CD4-positive, alpha-beta memory T cell (primary cell): ENCODE data around the gene PACRG. TPM values are rescaled to one million over a fixed set of nuclear protein-coding genes. Genes with fewer than 3 reads are reported as not detected.

ENCODE experiments used
- CTCF ChIA-PET: fragments of 350-600 bp; sonication (Branson Sonifier 250); formaldehyde crosslinking; loops from one replicate; lab custom pipeline; 2021; ENCODE audit warnings: inconsistent platforms; ENCODE audit not compliant: partially characterized antibody; lab: Charles Lee
- POLR2A ChIA-PET: fragments of 350-600 bp; sonication (Branson Sonifier 250); formaldehyde crosslinking; loops from one replicate; lab custom pipeline; 2021; ENCODE audit not compliant: partially characterized antibody; lab: Charles Lee
- DNase-seq, 5 donors: peaks; one replicate each; pipeline versions ENCODE4 v3.0.0 to v3.0.0-alpha.2; 2020 to 2022; ENCODE audit warnings: mixed read lengths in 1 of 5
- H3K27ac ChIP-seq: one replicate; pipeline ENCODE4 v1.7.0; 2013; ENCODE audit warnings: low read depth, low read length
- H3K27me3 ChIP-seq: 2 replicates; pipeline ENCODE4 v1.7.0; 2013; ENCODE audit warnings: mild to moderate bottlenecking, low read length, moderate library complexity; ENCODE audit not compliant: insufficient read depth
- H3K36me3 ChIP-seq: 2 replicates; pipeline ENCODE4 v1.7.0; 2013; ENCODE audit warnings: mild to moderate bottlenecking, low read length, moderate library complexity; ENCODE audit not compliant: insufficient read depth
- H3K4me1 ChIP-seq: 2 replicates; pipeline ENCODE4 v1.7.0; 2013; ENCODE audit warnings: mild to moderate bottlenecking, low read length, moderate library complexity; ENCODE audit not compliant: insufficient read depth
- H3K4me3 ChIP-seq, 2 donors: one replicate each; pipeline ENCODE4 v1.7.0; 2013; ENCODE audit warnings: low read length in 2 of 2, mild to moderate bottlenecking in 1 of 2
- H3K9me3 ChIP-seq, 2 donors: one replicate each; pipeline ENCODE4 v1.7.0; 2013; ENCODE audit warnings: low read length in 2 of 2, control low read depth in 1 of 2; ENCODE audit not compliant: control insufficient read depth in 1 of 2
- H3K27ac Mint-ChIP-seq, 7 donors: one replicate each; pipeline ENCODE4 v1.8.0; 2020 to 2021; ENCODE audit warnings: mixed read lengths in 7 of 7, mild to moderate bottlenecking in 6 of 7, inconsistent platforms in 3 of 7, moderate library complexity in 3 of 7
- H3K27me3 Mint-ChIP-seq, 2 donors: one replicate each; pipeline ENCODE4 v1.8.0; 2020 to 2021; ENCODE audit warnings: mixed read lengths in 2 of 2
- H3K36me3 Mint-ChIP-seq, 2 donors: one replicate each; pipeline ENCODE4 v1.8.0; 2020 to 2021; ENCODE audit warnings: mixed read lengths in 2 of 2, inconsistent platforms in 1 of 2, mild to moderate bottlenecking in 1 of 2
- H3K4me1 Mint-ChIP-seq, 4 donors: one replicate each; pipeline ENCODE4 v1.8.0; 2020 to 2021; ENCODE audit warnings: mixed read lengths in 4 of 4, mild to moderate bottlenecking in 1 of 4
- H3K4me3 Mint-ChIP-seq, 8 donors: one replicate each; pipeline ENCODE4 v1.8.0; 2020 to 2021; ENCODE audit warnings: mixed read lengths in 8 of 8, mild to moderate bottlenecking in 7 of 8, moderate library complexity in 6 of 8, inconsistent platforms in 3 of 8
- H3K9me3 Mint-ChIP-seq, 8 donors: one replicate each; pipeline ENCODE4 v1.8.0; 2020 to 2021; ENCODE audit warnings: mixed read lengths in 8 of 8, mild to moderate bottlenecking in 5 of 8, inconsistent platforms in 3 of 8, moderate library complexity in 1 of 8
- intact Hi-C: fragments of 100-400 bp; cut with micrococcal nuclease; formaldehyde crosslinking; loops from one replicate; pipeline ENCODE4 v1.15.1; 2023
- polyA plus RNA-seq, 2 donors: library from polyadenylated mRNA; unstranded; fragments of 300-500 nt; fragmentation: Illumina TruSeq; gene quantifications; one replicate each; pipeline ENCODE4 v1.2.3, GENCODE V29; 2021
- total RNA-seq, 2 experiments: library from RNA; stranded (reverse); gene quantifications; one replicate each; pipeline ENCODE4 v1.2.3, GENCODE V29; 2021

PACRG gene
- total and polyA plus RNA-seq, 4 experiments from 2014 or later: 0.21 to 1.5 (median 0.81) TPM; not detected in 1

DNA sequence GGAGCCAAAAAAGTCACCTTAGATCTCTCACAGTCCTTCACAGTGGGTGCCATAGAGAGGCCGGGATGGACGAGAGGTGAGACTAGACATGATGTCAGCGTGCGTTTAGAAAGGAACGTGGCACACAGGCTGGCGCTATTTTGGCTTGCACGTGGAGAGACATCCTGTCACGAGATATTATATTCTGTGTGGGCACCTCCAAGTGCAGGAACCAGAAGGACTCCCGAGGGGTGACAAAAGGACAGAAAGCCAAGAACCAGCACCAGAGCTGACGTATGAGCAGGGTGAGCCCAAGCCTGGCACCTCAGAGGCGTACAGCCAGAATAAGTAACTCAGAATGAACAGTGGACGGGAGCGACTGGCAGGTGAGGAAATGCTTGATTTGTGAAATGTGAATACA is 636.9 kb downstream of the PACRG start:
- no peak overlapping the region for H3K4me3 Mint-ChIP-seq
- DNase-seq: no peak
- no peaks in the 10 kb centered on the region for H3K36me3 Mint-ChIP-seq

More for the DNA sequence above, 636.9 kb downstream of the PACRG start:
- CTCF ChIA-PET: interaction anchor here (1.4 kb wide), 1 partner anchor 13 kb away, joined by 3 read pairs; no protein-coding TSS in a partner anchor
- H3K4me3 ChIP-seq: no peak overlapping the region
- no peaks in the 10 kb centered on the region for H3K36me3 ChIP-seq
- intact Hi-C loops: no loop called here
- H3K4me1 ChIP-seq: no peaks in the 10 kb centered on the region
- Mint-ChIP-seq H3K9me3 (no peaks in the 10 kb centered on the region), H3K4me1 (peaks cover 0 to under 1% (median 0%) of the 10 kb centered on the region in 4 donors), H3K27me3 (peaks cover 6 to 14% of the 10 kb centered on the region in 2 donors), H3K27ac (no peak overlapping the region)
- H3K27ac ChIP-seq: no peak overlapping the region
- POLR2A ChIA-PET: no interaction called here
- H3K9me3 ChIP-seq: no peaks in the 10 kb centered on the region
- H3K27me3 ChIP-seq: no peaks in the 10 kb centered on the region

Other genes with a start within 250 kb of the PACRG start
- 1 to 10 TPM; 3.2 to 5.3 TPM for gene PRKN, start 208 bp upstream of the PACRG start, total RNA-seq
- gene PRKN, start 208 bp upstream of the PACRG start, polyA plus RNA-seq: 1 to 10 TPM in 1 of 2 donors, under 1 TPM in 1; 0.50 to 2.6 TPM